Measurements from ENCODE around the gene EFNB1.
A peak's percentile ranks its signal among the peaks of the same experiment; 100 is the strongest.
"Not testable (repeated sequence)": the region's sequence is repeated elsewhere in the genome, so short reads cannot be mapped to it uniquely, and the experiment has no call there.

Gene EFNB1

GRCh38 chrX:68828740-68829581 is at the start of gene EFNB1:
Gene EFNB1 (plus strand): TSS chrX:68829021. CDS start chrX:68829777, 756 bp downstream.
- peak; percentile 73 to 74 for DNase-seq (ENCODE audit: low read depth in 2 of 2)

- not testable (repeated sequence) for DNase-seq (ENCODE audit: low read depth in 2 of 2)
Measured at GRCh38 chrX:68781295-68781694, 47.5 kb upstream of the EFNB1 start.

GRCh38 chrX:68784816-68785215 is 44.0 kb upstream of the EFNB1 start:
- DNase-seq (ENCODE audit: low read depth in 2 of 2), result no peak

GRCh38 chrX:68786581-68786980 is 42.2 kb upstream of the EFNB1 start:
- not testable (repeated sequence) for DNase-seq (ENCODE audit: low read depth in 2 of 2)

- DNase-seq (ENCODE audit: low read depth in 2 of 2), result no peak
Measured at GRCh38 chrX:68789966-68790365, 38.9 kb upstream of the EFNB1 start.

DNA sequence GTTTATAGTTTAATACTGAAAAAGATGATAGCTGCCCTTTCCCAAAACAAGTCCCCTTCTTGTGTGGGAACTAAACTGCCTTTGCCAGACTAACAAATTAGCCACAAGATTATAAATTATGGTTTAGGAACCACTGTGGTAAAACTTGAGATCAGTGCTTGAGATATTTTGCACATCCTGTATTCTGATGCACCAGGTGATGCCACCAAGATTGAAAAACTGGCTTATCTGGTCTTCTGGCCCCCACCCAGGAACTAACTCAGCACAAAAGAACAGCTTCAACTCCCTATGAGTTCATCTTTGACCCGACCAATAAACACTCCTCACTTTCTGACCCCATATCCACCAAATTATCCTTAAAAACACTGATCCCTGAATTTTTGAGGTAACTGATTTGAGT is 36.7 kb upstream of the EFNB1 start:
- no peak for DNase-seq (ENCODE audit: low read depth in 2 of 2)

GRCh38 chrX:68794461-68794860 is 34.4 kb upstream of the EFNB1 start:
- no peak for DNase-seq (ENCODE audit: low read depth in 2 of 2)

- no peak for DNase-seq (ENCODE audit: low read depth in 2 of 2)
Measured at GRCh38 chrX:68795741-68796140, 33.1 kb upstream of the EFNB1 start.

DNA sequence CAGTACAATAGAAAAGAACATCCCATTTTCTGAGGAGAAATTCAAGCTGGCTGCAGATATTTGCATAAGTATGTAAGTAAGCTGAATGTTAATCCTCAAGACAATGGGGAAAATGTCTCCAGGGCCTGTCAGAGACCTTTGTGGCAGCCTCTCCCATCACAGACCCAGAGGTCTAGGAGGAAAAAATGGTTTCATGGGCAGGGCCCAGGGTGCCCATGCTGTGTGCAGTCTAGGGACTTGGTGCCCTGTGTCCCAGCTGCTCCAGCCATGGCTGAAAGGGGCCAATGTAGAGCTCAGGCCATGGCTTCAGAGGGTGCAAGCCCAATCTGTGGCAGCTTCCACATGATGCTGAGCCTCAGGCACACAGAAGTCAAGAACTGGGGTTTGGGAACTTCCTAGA is 30.4 kb upstream of the EFNB1 start:
- not testable (repeated sequence) for DNase-seq (ENCODE audit: low read depth in 2 of 2)

DNA sequence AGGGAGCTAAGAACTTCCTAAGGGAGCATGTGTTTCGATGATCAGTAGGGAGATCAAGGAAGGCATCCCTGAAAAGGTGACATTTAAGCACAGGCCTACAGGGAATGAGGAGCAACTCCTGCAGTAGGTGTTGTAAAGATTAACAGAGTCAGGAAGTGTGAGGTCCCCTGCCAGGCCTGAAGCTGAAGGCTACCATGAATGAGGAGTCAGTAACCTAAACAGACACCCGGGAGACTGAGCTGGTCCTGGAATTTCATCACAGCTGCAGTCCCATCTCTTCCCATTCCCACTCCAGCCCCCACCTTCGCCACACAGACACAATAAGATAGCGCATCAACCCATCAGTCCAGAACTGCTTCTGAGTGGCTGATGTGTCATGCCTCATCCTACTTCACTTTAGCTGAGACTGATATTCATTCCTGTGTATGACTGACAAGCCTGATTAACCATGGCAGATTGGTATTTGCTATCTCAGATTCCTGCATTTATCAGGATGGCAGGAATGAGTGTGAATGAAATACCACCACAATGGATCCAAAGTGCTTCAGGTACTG is 27.0 kb upstream of the EFNB1 start:
- no peak for DNase-seq (ENCODE audit: low read depth in 2 of 2)

DNA sequence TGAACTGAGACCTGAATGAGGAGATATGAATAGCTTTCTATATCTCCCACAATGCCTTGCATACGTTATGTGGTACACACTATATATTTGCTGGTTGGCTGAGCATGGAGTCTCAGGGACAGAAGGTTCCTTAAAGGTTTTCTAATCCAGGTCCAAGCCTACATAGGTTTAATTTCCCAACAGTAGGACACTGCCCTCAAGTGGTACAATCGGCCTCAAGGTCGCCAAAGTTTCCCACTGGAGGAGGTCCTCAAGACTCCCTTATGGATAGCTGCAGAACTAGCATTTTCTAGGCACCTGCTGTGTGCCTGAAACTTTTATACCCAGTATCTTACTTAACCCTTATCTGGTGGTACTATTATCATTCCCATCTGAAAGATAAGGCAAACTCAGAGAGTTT is 21.0 kb upstream of the EFNB1 start:
- DNase-seq (ENCODE audit: low read depth in 2 of 2), result no peak

DNA sequence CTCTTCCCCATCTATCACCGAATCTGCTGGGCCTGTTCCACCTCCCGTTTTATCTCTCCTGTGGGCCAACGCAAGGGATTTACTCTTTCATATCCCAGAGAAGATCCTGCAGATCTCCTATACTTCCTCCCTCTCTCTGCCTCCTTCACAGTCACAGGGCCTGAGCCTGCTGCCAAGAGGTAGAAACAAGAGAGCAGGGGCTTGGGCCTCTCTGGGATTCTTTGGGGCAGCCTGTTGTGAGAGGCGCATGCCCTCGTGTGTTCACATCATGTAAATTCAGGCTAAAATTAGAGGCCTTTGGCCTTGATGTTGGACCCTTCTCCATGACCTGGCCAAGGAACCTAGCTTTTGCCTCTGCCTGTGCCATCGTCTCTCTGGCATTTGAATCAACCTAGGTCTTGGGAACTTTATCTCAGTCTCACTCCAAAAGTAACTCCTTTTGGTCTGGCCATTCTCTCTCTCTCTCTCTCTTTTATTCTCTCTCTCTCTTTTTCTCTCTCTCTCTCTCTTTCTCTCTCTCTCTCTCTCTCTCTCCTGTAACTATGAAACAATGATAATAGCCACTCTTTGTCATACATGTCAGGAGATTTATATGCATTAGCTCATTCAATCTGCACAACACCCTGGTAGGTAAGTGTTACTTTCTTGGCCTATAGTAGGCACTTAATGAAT is 20.0 kb upstream of the EFNB1 start:
- no peak for DNase-seq (ENCODE audit: low read depth in 2 of 2)

DNA sequence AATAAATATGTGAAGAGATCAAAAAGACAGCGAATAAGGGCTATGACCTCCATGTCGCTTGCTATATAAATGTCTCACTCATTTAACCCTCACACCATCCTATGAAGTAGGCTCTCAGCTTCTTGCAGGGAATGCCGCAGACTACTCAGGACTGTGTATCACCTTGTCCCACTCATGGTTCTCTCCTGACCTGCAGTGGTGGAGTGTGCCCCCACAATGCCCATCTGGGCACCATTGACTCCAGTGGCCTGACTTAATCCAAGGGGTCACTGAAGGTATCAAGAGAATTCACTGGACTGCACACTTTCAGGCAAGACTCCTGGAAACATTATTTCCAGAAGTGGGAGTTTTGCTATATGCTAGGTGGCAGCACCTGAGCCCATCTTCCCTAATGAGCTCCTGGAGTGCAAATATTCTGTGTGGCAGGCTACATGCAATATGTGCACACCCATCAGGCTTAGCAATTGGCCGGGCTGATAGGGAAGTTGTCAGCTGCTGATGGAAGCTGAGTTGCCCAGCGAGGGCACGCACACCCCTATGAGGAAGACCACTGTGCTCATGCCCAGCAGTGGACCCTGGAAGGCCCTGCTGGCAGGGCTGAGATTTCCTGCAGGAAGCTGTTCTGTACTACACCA is 8.2 kb upstream of the EFNB1 start:
- no peak for DNase-seq (ENCODE audit: low read depth in 2 of 2)

DNA sequence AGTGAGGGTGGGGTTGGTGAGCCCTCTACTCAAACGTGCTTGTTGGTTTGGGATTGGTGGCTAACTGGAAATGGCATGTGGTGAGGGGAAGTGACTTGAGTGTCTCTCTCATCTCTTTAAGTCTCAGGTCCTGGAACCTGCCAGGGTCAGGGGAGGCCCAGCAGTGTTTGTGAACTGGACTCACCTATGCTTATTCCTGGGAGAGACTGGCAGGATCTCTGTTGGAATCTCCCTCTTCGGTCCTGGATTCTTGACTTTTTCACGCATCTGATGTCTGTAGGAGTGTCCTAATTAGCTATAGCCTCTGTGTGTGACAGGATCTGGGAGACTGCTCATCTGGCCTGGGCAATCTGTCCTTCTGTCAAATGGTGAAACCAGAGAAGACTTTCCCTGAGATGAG is 7.2 kb upstream of the EFNB1 start:
- DNase-seq (ENCODE audit: low read depth in 2 of 2), result no peak

DNA sequence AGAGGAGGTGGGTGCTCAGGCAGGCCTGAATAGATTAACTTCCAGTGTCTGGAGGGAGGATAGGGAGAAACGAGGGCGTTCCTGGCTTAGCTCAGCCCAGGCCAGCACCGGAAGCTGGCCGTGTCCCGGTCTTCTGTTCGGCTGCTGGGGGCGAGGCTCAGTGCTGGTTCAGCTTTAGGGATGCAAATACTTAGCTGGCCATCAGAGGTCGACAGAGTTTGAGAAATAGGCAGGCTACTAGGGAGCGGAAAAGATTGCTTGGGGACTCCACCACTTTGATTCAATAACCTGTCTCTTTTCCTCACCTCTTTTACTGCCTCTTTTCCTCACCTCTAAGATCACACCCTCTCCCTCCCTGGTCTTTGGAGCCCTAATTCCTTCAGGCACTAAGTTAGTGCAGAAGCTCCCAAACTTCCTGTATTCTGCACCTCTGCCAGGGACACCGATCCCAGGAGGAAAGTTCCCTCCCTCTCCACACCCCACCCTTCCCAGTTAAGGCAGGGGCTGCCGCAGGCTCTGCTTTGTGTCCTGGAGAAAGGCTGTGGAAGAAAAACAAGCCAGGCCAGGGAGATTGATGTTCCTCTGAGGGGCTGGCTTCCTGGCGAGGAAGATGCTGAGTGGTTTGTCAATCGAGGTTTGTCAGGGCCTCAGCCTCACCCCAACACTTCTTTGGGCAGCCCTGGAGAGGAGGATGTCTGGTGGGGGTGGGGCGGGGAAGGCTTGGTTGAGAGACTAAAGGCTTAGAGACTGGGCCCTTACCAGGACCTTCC is 6.0 kb upstream of the EFNB1 start:
- no peak for DNase-seq (ENCODE audit: low read depth in 2 of 2)

GRCh38 chrX:68823413-68824151 is 5.2 kb upstream of the EFNB1 start:
- DNase-seq (ENCODE audit: low read depth in 2 of 2), result no peak

DNA sequence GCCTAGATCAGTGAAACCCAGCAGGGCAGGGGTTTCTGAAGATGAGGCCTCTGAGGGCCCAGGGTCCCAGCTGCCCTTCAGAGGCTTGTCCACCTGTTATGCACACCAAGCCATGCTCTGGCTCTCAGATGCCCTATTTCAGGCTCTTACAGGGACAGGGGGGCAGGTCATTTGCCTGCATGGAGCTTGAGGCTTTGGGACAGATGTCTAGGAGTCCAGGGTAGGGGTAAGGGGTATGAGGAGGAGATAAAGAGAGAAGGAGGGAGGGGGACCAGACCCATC is 4.7 kb upstream of the EFNB1 start:
- no peak for DNase-seq (ENCODE audit: low read depth in 2 of 2)

DNA sequence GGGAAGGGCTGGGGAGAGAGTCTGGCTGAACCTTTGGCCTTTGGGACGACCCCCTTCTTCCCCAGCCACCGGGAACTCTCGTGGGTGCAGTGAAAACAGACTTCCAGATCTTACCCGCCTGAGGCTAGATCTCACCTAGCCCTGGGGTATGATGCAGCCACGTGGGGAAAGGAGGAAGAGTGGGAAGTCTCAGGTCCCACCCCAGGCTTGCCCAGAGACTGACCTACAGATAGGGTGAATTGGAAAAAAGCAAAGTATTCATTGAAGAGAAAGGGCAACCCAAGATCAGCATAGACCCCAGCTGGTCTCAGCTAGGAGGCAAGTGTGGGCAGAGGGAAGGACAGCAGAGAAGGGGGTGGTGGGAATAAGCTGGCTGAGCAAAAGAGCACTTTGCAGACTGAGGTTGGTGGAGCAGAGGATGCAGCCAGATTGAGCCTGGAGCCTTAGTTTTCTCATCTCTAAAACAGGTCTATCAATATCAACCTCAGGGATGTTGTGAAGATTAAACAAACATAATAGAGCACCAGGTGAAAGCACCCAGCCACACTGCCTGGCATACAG is 4.2 kb upstream of the EFNB1 start:
- DNase-seq (ENCODE audit: low read depth in 2 of 2), result no peak

DNA sequence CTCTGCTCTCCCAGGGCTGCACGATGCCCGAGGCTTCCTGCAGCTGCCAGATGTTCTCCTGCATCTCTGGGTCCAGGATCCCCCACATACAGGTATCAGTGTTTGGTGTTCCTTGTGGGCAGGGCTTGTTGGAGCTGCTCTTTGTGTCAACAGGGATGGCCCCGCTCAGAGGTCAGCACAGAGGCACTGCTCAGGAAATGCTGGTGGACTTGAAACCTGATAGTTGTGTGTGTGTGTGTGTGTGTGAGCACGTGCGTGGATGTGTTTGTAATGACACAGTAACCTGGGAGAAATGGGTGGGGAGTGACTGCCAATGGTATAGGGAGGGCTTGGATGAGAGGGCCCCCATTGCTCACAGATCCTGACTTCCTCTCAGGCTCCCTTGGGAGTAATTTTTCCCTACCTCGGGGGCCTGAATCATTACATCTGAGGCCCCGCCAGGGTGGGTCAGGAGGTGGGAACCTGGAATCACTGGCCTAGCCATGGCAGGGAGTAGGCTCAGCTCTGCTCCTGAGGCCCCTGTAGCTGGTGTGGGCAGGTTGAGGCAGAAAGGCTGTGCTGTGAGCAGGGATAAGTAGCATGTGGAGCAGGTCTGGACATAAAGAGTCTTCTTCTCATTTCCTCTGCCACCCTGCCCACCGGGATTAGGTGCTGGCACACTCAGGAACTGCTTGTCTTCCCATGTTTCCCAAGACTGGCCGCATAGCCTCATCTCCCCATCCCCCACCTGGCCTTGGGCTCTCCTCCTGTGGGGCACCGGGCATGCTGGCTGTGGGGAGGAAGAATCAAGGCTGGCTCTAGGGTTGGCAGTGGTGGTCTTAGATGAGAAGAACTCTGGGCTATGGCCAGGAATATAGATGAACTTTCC is 2.5 kb upstream of the EFNB1 start:
- DNase-seq (ENCODE audit: low read depth in 2 of 2), result no peak

DNA sequence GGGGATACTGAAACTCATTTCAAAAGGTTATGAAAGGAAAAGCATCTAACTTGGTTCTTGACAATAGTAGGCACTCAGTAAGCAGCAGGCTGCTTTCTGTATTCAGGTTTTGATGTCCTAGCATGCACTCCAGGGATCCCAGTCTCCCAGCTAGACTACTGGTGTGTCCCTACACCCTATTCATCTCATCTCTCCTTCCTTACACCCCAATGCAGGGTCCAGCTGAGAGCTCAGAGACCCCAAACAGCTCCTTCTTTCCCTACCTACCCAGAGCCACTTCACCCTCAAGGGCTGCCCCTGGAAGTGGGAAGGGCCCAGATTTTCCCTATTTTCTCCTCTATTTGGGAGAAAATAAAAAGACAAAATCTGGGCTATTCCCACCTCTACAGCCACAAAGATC is 1.6 kb upstream of the EFNB1 start:
- DNase-seq (ENCODE audit: low read depth in 2 of 2), result no peak
